Progenitor cell of endocrine pancreas (in vitro differentiated cells): Measurements from ENCODE around the gene CLOCK. TPM values are rescaled to one million over a fixed set of nuclear protein-coding genes. Genes with fewer than 3 reads are reported as not detected.

ENCODE experiments used
- DNase-seq: peaks from one replicate; pipeline ENCODE4 v3.0.0; 2021; ENCODE audit warnings: low spot score; ENCODE audit not compliant: unreplicated experiment
- H3K27ac Mint-ChIP-seq: 2 replicates; pipeline ENCODE4 v1.8.0; 2021; ENCODE audit warnings: mild to moderate bottlenecking, moderate library complexity, mixed read lengths
- H3K27me3 Mint-ChIP-seq: 2 replicates; pipeline ENCODE4 v1.8.0; 2021; ENCODE audit warnings: mixed read lengths
- H3K36me3 Mint-ChIP-seq: 2 replicates; pipeline ENCODE4 v1.8.0; 2022; ENCODE audit warnings: mixed read lengths; ENCODE audit not compliant: insufficient read depth
- H3K4me1 Mint-ChIP-seq: 2 replicates; pipeline ENCODE4 v1.8.0; 2021; ENCODE audit warnings: low read depth, mixed read lengths
- H3K4me3 Mint-ChIP-seq: 2 replicates; pipeline ENCODE4 v1.8.0; 2021; ENCODE audit warnings: low read depth, mild to moderate bottlenecking, moderate library complexity, mixed read lengths
- H3K9me3 Mint-ChIP-seq: 2 replicates; pipeline ENCODE4 v1.8.0; 2021; ENCODE audit warnings: low read depth, mixed read lengths
- CTCF ChIP-seq: fragments of 200-600 bp; sonication (generic); IDR thresholded peaks from one replicate; pipeline ENCODE4 v1.5.0; 2021; ENCODE audit warnings: antibody characterized with exemption, mild to moderate bottlenecking; ENCODE audit not compliant: unreplicated experiment
- total RNA-seq: library from RNA; stranded (reverse); gene quantifications from 2 replicates; pipeline ENCODE4 v1.2.1, GENCODE V29; 2021

Gene CLOCK
- total RNA-seq, 1 donor from 2014 or later, result 16.0 TPM

- Mint-ChIP-seq H3K36me3 (peaks cover 26% of the 10 kb centered on the region), H3K27ac (no peak overlapping the region), H3K4me3 (no peak overlapping the region), H3K4me1 (peaks cover 5% of the 10 kb centered on the region), H3K27me3 (no peaks in the 10 kb centered on the region), H3K9me3 (no peaks in the 10 kb centered on the region)
- TF ChIP-seq CTCF, result no peak
- DNase-seq, result no peak
Measured at GRCh38 chr4:55405073-55405472, 141.6 kb downstream of the CLOCK start.

- no peak overlapping the region for H3K27ac Mint-ChIP-seq
Measured at GRCh38 chr4:55399581-55399980, 147.1 kb downstream of the CLOCK start.

GRCh38 chr4:55398966-55399365, 147.7 kb downstream of the CLOCK start:
- peaks cover 25% of the 10 kb centered on the region for H3K4me1 Mint-ChIP-seq
- H3K27me3 Mint-ChIP-seq, result peaks cover 6% of the 10 kb centered on the region
- no peak for TF ChIP-seq CTCF
- H3K4me3 Mint-ChIP-seq, result no peak overlapping the region
- peaks cover 17% of the 10 kb centered on the region for H3K36me3 Mint-ChIP-seq
- no peak overlapping the region for H3K27ac Mint-ChIP-seq
- DNase-seq, result no peak
- H3K9me3 Mint-ChIP-seq, result no peaks in the 10 kb centered on the region

More at GRCh38 chr4:55399581-55399980, 147.1 kb downstream of the CLOCK start:
- DNase-seq, result no peak
- no peaks in the 10 kb centered on the region for H3K9me3 Mint-ChIP-seq
- no peak overlapping the region for H3K4me3 Mint-ChIP-seq
- TF ChIP-seq CTCF, result no peak
- H3K36me3 Mint-ChIP-seq, result peaks cover 17% of the 10 kb centered on the region
- H3K4me1 Mint-ChIP-seq, result peaks cover 25% of the 10 kb centered on the region
- no peaks in the 10 kb centered on the region for H3K27me3 Mint-ChIP-seq

DNA sequence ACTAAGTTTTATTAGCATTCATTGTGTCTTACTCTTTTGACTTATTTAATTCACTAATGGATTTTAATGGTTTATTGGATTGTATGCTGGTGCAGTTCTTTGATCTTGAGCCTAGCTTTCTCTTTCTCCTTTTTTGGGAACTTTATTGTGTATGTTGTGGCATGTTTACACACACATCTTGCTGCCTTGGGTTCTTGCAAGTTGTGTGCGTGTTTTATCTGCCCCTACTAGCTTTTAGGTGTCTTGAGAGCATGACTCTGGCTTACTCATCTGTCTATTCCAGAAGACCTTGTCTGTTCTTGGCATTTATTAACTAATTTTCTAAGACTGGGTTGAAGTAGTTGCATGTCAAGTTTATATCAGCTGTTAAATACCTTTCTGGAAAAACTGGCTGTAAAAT, 148.2 kb downstream of the CLOCK start:
- peaks cover 25% of the 10 kb centered on the region for H3K4me1 Mint-ChIP-seq
- H3K27ac Mint-ChIP-seq, result no peak overlapping the region
- no peak for TF ChIP-seq CTCF
- peak overlapping the region; percentile 84 for H3K4me3 Mint-ChIP-seq
- H3K27me3 Mint-ChIP-seq, result peaks cover 6% of the 10 kb centered on the region
- H3K9me3 Mint-ChIP-seq, result no peaks in the 10 kb centered on the region
- peaks cover 13% of the 10 kb centered on the region for H3K36me3 Mint-ChIP-seq
- no peak for DNase-seq

DNA sequence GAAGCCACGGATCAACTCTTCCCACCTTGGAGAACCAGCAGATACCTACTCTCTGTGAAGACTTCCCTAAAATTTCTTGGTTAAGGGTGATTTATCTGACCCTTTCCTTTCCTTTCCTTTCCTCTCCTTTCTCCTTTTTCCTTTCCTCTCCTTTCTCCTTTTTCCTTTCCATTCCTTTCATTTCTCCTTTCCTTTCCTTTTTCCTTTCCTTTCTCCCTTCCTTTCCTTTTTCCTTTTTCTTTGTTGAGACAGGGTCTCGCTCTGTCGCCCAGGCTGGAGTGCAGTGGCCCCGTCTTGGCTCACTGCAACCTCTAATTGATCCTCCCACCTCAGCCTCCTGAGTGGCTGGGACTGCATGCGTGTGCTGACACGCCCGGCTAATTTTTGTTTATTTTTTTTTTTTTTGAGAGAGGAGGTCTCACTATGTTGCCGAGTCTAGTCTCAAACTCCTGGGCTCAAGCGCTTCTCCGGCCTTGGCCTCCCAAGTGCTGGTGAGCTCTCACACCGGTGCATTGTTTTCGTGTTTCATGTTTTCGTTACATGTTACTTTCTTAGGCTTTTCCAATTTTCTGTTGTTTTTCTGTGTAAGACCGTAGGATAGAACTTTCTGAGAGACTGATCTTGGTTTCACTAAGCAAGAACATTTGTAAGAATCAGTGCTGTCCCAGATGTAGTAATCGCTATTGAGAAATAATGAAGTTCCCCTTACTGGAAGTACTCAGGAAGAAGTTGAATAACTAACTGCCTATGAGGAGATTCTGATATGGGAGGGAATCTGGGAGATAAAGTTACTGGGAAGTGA, 149.0 kb downstream of the CLOCK start:
- Mint-ChIP-seq H3K36me3 (peaks cover 13% of the 10 kb centered on the region), H3K4me1 (peaks cover 25% of the 10 kb centered on the region), H3K4me3 (peak overlapping the region; percentile 84), H3K27ac (peak overlapping the region; percentile 88), H3K9me3 (no peaks in the 10 kb centered on the region), H3K27me3 (peaks cover 6% of the 10 kb centered on the region)
- DNase-seq, result no peak
- TF ChIP-seq CTCF, result no peak
